GM21737 (cell line): Measurements from ENCODE around the gene HOXC11.

Source experiments
- ATAC-seq: cut with Tn5 transposase; IDR thresholded peaks from one replicate; pipeline ENCODE4 v1.9.1; 2021; ENCODE audit warnings: mild to moderate bottlenecking, moderate library complexity; ENCODE audit not compliant: unreplicated experiment

The HOXC11 gene

GRCh38 chr12:53972152-53972702 is 699 bp upstream of the HOXC11 start:
- ATAC-seq, result no peak

- no peak for ATAC-seq
Observed at GRCh38 chr12:53973236-53974042, 513 bp downstream of the HOXC11 start.

GRCh38 chr12:53974084-53975063 is 1.4 kb downstream of the HOXC11 start, which contains the start of gene HOTAIR:
Gene HOTAIR (minus strand): TSS chr12:53974954.
- no peak for ATAC-seq

GRCh38 chr12:53975064-53975471 is 2.1 kb downstream of the HOXC11 start:
- no peak for ATAC-seq

GRCh38 chr12:53975479-53976152 is 2.7 kb downstream of the HOXC11 start:
- ATAC-seq, result no peak

GRCh38 chr12:53976172-53976822 is 3.4 kb downstream of the HOXC11 start:
- no peak for ATAC-seq

- no peak for ATAC-seq
Observed at GRCh38 chr12:53976823-53977595, 4.1 kb downstream of the HOXC11 start.

- ATAC-seq, result no peak
Observed at GRCh38 chr12:53977596-53978445, 4.9 kb downstream of the HOXC11 start.

- no peak for ATAC-seq
Observed at GRCh38 chr12:53978477-53979356, 5.8 kb downstream of the HOXC11 start.

GRCh38 chr12:53980104-53980801 is 7.3 kb downstream of the HOXC11 start:
- no peak for ATAC-seq

- ATAC-seq, result no peak
Observed at GRCh38 chr12:53980802-53981496, 8.0 kb downstream of the HOXC11 start.

GRCh38 chr12:53981634-53982565 is 9.0 kb downstream of the HOXC11 start:
- ATAC-seq, result no peak

- ATAC-seq, result no peak
Observed at GRCh38 chr12:53982648-53983567, 10.0 kb downstream of the HOXC11 start.

GRCh38 chr12:53983568-53983949 is 10.6 kb downstream of the HOXC11 start:
- ATAC-seq, result no peak
